GM12878 (cell line): ENCODE measurements around the gene REN. TPM values are rescaled to one million over a fixed set of nuclear protein-coding genes. Genes with fewer than 3 reads are reported as not detected.

ENCODE experiments used
- BHLHE40 ChIP-seq, 2 experiments: fragments of 450-650 bp in 1 of 2; IDR thresholded peaks; 2 replicates each; pipeline ENCODE4 v1.6.1; 2011 to 2017; ENCODE audit warnings: low read depth in 2 of 2, borderline replicate concordance in 1 of 2, improper control_type of control experiment in 1 of 2, low read length in 1 of 2, mild to moderate bottlenecking in 1 of 2
- CTCF ChIP-seq, 3 experiments: IDR thresholded peaks in 2 of 3; conservative IDR thresholded peaks in 1 of 3; 2 replicates each; pipeline ENCODE4 v1.5.1; 2011; ENCODE audit warnings: low read depth in 3 of 3, low read length in 3 of 3, mild to moderate bottlenecking in 3 of 3, control low read depth in 2 of 3, moderate library complexity in 2 of 3, inconsistent platforms in 1 of 3, mixed read lengths in 1 of 3; ENCODE audit not compliant: control insufficient read depth in 2 of 3, insufficient read depth in 1 of 3; ENCODE audit errors: extremely low read depth in 1 of 3
- E2F8 ChIP-seq: fragments of 450-650 bp; IDR thresholded peaks from 2 replicates; pipeline ENCODE4 v1.6.1; 2018; ENCODE audit warnings: mild to moderate bottlenecking, low read depth, moderate library complexity; ENCODE audit not compliant: partially characterized antibody
- GABPA ChIP-seq: IDR thresholded peaks from 2 replicates; pipeline ENCODE4 v1.6.1; 2014; ENCODE audit warnings: antibody characterized with exemption, low read depth, mild to moderate bottlenecking, inconsistent platforms
- POLR2AphosphoS2 ChIP-seq: IDR thresholded peaks from 2 replicates; pipeline ENCODE4 v1.6.1; 2011; ENCODE audit warnings: low read depth, mild to moderate bottlenecking, low read length, improper control_type of control experiment, moderate library complexity
- RAD51 ChIP-seq: fragments of 450-650 bp; IDR thresholded peaks from 2 replicates; pipeline ENCODE4 v1.6.1; 2016; ENCODE audit warnings: moderate library complexity, mild to moderate bottlenecking, inconsistent platforms
- STAT1 ChIP-seq: fragments of 450-650 bp; conservative IDR thresholded peaks from 2 replicates; pipeline ENCODE4 v1.6.1; 2014; ENCODE audit warnings: antibody characterized with exemption, mild to moderate bottlenecking
- polyA plus RNA-seq, 11 experiments: library from polyadenylated mRNA; depleted of rRNA in 4 of 11; unstranded in 6 of 11; stranded (reverse) in 5 of 11; fragments of >200 nt; fragmentation: Nextera tagmentation in 4 of 11; fragmentation: Illumina TruSeq in 1 of 11; extraction: Ambion mirVana in 4 of 11; extraction: Trizol in 1 of 11; gene quantifications; 1 replicate in 1 of 11; 2 replicates in 10 of 11; pipeline versions ENCODE4 v1.2.1 to v1.2.3, GENCODE V29; 2011 to 2016; ENCODE audit warnings: inconsistent platforms in 2 of 11, missing spikeins in 2 of 11, low read depth in 1 of 11
- total RNA-seq, 4 experiments: library from RNA; depleted of rRNA in 3 of 4; stranded (reverse); fragments of >200 nt in 3 of 4; fragmentation: Illumina TruSeq in 1 of 4; extraction: Trizol in 1 of 4; gene quantifications; 2 replicates each; pipeline versions ENCODE4 v1.2.1 to v1.2.3, GENCODE V29; 2013 to 2021

The REN gene
- total and polyA plus RNA-seq, 10 of the 15 experiments (the other 5 are each of a cell fraction or from before 2014, with no cell fraction given), result not detected

GRCh38 chr1:204126386-204126785 is 39.8 kb downstream of the REN start (continued):
- TF ChIP-seq E2F8 (no peak), STAT1 (no peak), POLR2AphosphoS2 (no peak), CTCF (IDR thresholded peaks at IDR 0.05 in 2 of 3, conservative IDR thresholded peaks at IDR 0.05 in 1 of 3; ENCODE audit: control insufficient read depth in 2 of 3, extremely low read depth in 1 of 3, insufficient read depth in 1 of 3, low read depth in 3 of 3, low read length in 3 of 3) (no peak), RAD51 (no peak), BHLHE40 (IDR thresholded peaks at IDR 0.05; ENCODE audit: borderline replicate concordance in 1 of 2, low read depth in 2 of 2, low read length in 1 of 2) (no peak), GABPA (no peak)
